ENCODE results near the gene KIF26A.

Gene KIF26A

GRCh38 chr14:104166698-104167097 lies 28.3 kb downstream of the KIF26A start:
- no peak overlapping the region for H3K9ac ChIP-seq (ENCODE audit: low read length in 2 of 2)
- H3K4me3 ChIP-seq (ENCODE audit: low read length in 2 of 2), result no peak overlapping the region
- no peaks in the 10 kb centered on the region for H3K36me3 ChIP-seq (ENCODE audit: control insufficient read depth in 2 of 2, insufficient read depth in 2 of 2, low read length in 2 of 2)
- no peaks in the 10 kb centered on the region for H3K27me3 ChIP-seq (ENCODE audit: control insufficient read depth in 1 of 2, insufficient read depth in 2 of 2, low read length in 2 of 2)
- H3K4me1 ChIP-seq (ENCODE audit: control insufficient read depth, insufficient read depth, low read length), result no peaks in the 10 kb centered on the region
- H3K27ac ChIP-seq (ENCODE audit: low read length), result no peak overlapping the region
- no peaks in the 10 kb centered on the region for H3K9me3 ChIP-seq (ENCODE audit: control insufficient read depth in 2 of 2, low read length in 2 of 2)

GRCh38 chr14:104168603-104169002 lies 30.2 kb downstream of the KIF26A start:
- Histone ChIP-seq H3K4me1 (ENCODE audit: control insufficient read depth, insufficient read depth, low read length) (no peaks in the 10 kb centered on the region), H3K9ac (ENCODE audit: low read length in 2 of 2) (no peak overlapping the region), H3K27ac (ENCODE audit: low read length) (no peak overlapping the region), H3K4me3 (ENCODE audit: low read length in 2 of 2) (no peak overlapping the region), H3K9me3 (ENCODE audit: control insufficient read depth in 2 of 2, low read length in 2 of 2) (no peaks in the 10 kb centered on the region), H3K27me3 (ENCODE audit: control insufficient read depth in 1 of 2, insufficient read depth in 2 of 2, low read length in 2 of 2) (no peaks in the 10 kb centered on the region), H3K36me3 (ENCODE audit: control insufficient read depth in 2 of 2, insufficient read depth in 2 of 2, low read length in 2 of 2) (no peaks in the 10 kb centered on the region)

DNA sequence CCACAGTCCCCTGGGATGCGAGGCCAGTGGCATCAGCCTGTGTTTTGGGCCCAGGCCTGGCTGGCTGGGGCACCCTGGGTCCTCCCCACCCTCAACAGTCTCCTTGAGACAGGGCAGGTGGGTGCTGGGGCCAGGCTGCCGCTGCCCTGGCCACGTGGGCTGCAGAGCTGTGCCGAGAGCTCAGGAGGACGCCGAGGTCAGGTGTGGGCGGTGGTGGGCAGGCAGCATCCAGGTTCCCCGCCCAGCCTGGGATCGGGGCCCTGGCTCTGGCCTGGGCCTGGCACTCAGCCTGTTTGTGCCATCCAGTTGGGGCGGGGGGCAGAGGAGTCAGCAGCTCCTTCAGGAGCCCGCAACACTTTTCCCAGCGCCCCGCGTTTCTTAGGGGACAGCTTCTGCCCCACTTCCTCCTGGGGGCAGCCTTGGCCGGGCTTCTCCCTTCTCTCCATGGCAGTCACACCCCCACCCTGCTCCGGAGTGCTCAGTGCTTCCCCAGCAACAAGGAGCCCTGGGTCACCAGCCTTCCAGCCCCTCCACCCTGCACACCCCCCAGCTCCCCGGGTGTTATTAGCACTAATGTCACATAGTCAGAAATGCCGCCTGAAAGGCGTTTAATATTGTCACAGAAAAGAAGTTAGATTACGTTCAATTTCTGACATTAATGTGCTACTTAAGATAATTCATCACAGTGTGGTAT lies 30.8 kb downstream of the KIF26A start:
- Histone ChIP-seq H3K27ac (ENCODE audit: low read length) (no peak overlapping the region), H3K27me3 (ENCODE audit: control insufficient read depth in 1 of 2, insufficient read depth in 2 of 2, low read length in 2 of 2) (no peaks in the 10 kb centered on the region), H3K9me3 (ENCODE audit: control insufficient read depth in 2 of 2, low read length in 2 of 2) (no peaks in the 10 kb centered on the region), H3K4me3 (ENCODE audit: low read length in 2 of 2) (no peak overlapping the region), H3K4me1 (ENCODE audit: control insufficient read depth, insufficient read depth, low read length) (no peaks in the 10 kb centered on the region), H3K9ac (ENCODE audit: low read length in 2 of 2) (no peak overlapping the region), H3K36me3 (ENCODE audit: control insufficient read depth in 2 of 2, insufficient read depth in 2 of 2, low read length in 2 of 2) (no peaks in the 10 kb centered on the region)

DNA sequence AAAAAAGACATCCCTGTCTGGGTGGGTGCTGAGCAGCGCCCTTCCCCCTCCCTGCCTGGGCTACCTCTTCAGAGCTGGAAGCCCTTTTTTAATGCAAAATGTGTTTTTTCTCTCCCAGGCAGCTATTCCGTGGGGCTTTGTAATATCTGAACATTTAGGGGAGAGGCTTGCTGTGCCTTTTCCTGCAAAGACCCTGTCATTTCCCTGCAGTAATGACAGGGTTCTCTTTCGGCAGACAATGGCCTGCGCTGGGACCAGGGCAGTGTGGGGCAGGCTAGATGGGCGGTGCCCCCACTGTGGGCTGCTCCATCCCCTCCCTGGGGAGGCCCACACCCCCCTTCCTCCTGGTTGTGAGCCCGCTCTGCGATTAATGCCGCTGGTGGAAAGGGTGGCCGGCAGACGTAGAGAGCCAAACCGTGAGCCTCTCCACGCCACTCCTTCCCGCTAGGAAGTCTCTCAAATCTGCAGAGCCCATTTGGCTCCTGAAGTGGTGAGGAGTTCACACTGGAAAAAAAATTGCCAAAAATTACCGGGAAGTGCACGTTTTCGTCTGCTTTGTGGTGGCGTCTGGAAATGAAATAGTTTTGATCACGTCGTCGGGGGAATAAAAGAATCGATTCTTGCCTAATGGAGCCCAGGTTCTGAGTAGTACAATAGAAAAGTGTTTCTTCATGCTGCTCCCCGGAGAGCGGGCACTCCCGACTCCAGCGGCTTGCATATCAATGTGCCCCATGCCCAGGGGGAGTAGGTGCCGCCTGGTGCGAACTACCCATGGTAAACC lies 31.5 kb downstream of the KIF26A start:
- no peaks in the 10 kb centered on the region for H3K36me3 ChIP-seq (ENCODE audit: control insufficient read depth in 2 of 2, insufficient read depth in 2 of 2, low read length in 2 of 2)

GRCh38 chr14:104171029-104171697 lies 32.8 kb downstream of the KIF26A start:
- H3K9me3 ChIP-seq (ENCODE audit: control insufficient read depth in 2 of 2, low read length in 2 of 2), result no peaks in the 10 kb centered on the region
- no peaks in the 10 kb centered on the region for H3K36me3 ChIP-seq (ENCODE audit: control insufficient read depth in 2 of 2, insufficient read depth in 2 of 2, low read length in 2 of 2)
- H3K4me3 ChIP-seq (ENCODE audit: low read length in 2 of 2), result no peak overlapping the region
- H3K27me3 ChIP-seq (ENCODE audit: control insufficient read depth in 1 of 2, insufficient read depth in 2 of 2, low read length in 2 of 2), result no peaks in the 10 kb centered on the region
- no peak overlapping the region for H3K27ac ChIP-seq (ENCODE audit: low read length)
- H3K9ac ChIP-seq (ENCODE audit: low read length in 2 of 2), result no peak overlapping the region
- no peaks in the 10 kb centered on the region for H3K4me1 ChIP-seq (ENCODE audit: control insufficient read depth, insufficient read depth, low read length)

More for the DNA sequence above, 31.5 kb downstream of the KIF26A start:
- Histone ChIP-seq H3K27me3 (ENCODE audit: control insufficient read depth in 1 of 2, insufficient read depth in 2 of 2, low read length in 2 of 2) (no peaks in the 10 kb centered on the region), H3K27ac (ENCODE audit: low read length) (no peak overlapping the region), H3K4me1 (ENCODE audit: control insufficient read depth, insufficient read depth, low read length) (no peaks in the 10 kb centered on the region), H3K4me3 (ENCODE audit: low read length in 2 of 2) (no peak overlapping the region), H3K9me3 (ENCODE audit: control insufficient read depth in 2 of 2, low read length in 2 of 2) (no peaks in the 10 kb centered on the region), H3K9ac (ENCODE audit: low read length in 2 of 2) (no peak overlapping the region)

- H3K27me3 ChIP-seq (ENCODE audit: control insufficient read depth in 1 of 2, insufficient read depth in 2 of 2, low read length in 2 of 2), result no peaks in the 10 kb centered on the region
Measured at GRCh38 chr14:104171895-104172294, 33.5 kb downstream of the KIF26A start.

GRCh38 chr14:104172349-104172748 lies 34.0 kb downstream of the KIF26A start:
- H3K9me3 ChIP-seq (ENCODE audit: control insufficient read depth in 2 of 2, low read length in 2 of 2), result no peaks in the 10 kb centered on the region
- H3K4me3 ChIP-seq (ENCODE audit: low read length in 2 of 2), result no peak overlapping the region
- no peaks in the 10 kb centered on the region for H3K4me1 ChIP-seq (ENCODE audit: control insufficient read depth, insufficient read depth, low read length)
- H3K27ac ChIP-seq (ENCODE audit: low read length), result no peak overlapping the region
- H3K9ac ChIP-seq (ENCODE audit: low read length in 2 of 2), result no peak overlapping the region
- no peaks in the 10 kb centered on the region for H3K27me3 ChIP-seq (ENCODE audit: control insufficient read depth in 1 of 2, insufficient read depth in 2 of 2, low read length in 2 of 2)
- no peaks in the 10 kb centered on the region for H3K36me3 ChIP-seq (ENCODE audit: control insufficient read depth in 2 of 2, insufficient read depth in 2 of 2, low read length in 2 of 2)

More at GRCh38 chr14:104171895-104172294, 33.5 kb downstream of the KIF26A start:
- Histone ChIP-seq H3K9ac (ENCODE audit: low read length in 2 of 2) (no peak overlapping the region), H3K27ac (ENCODE audit: low read length) (no peak overlapping the region), H3K4me3 (ENCODE audit: low read length in 2 of 2) (no peak overlapping the region), H3K4me1 (ENCODE audit: control insufficient read depth, insufficient read depth, low read length) (no peaks in the 10 kb centered on the region), H3K36me3 (ENCODE audit: control insufficient read depth in 2 of 2, insufficient read depth in 2 of 2, low read length in 2 of 2) (no peaks in the 10 kb centered on the region), H3K9me3 (ENCODE audit: control insufficient read depth in 2 of 2, low read length in 2 of 2) (no peaks in the 10 kb centered on the region)

- Histone ChIP-seq H3K27me3 (ENCODE audit: control insufficient read depth in 1 of 2, insufficient read depth in 2 of 2, low read length in 2 of 2) (no peaks in the 10 kb centered on the region), H3K9ac (ENCODE audit: low read length in 2 of 2) (no peak overlapping the region), H3K4me3 (ENCODE audit: low read length in 2 of 2) (no peak overlapping the region), H3K4me1 (ENCODE audit: control insufficient read depth, insufficient read depth, low read length) (no peaks in the 10 kb centered on the region), H3K36me3 (ENCODE audit: control insufficient read depth in 2 of 2, insufficient read depth in 2 of 2, low read length in 2 of 2) (no peaks in the 10 kb centered on the region), H3K9me3 (ENCODE audit: control insufficient read depth in 2 of 2, low read length in 2 of 2) (no peaks in the 10 kb centered on the region), H3K27ac (ENCODE audit: low read length) (no peak overlapping the region)
Measured at GRCh38 chr14:104172880-104173279, 34.5 kb downstream of the KIF26A start.

- Histone ChIP-seq H3K27ac (ENCODE audit: low read length) (no peak overlapping the region), H3K4me1 (ENCODE audit: control insufficient read depth, insufficient read depth, low read length) (no peaks in the 10 kb centered on the region)
Measured at GRCh38 chr14:104174051-104174450, 35.7 kb downstream of the KIF26A start.

GRCh38 chr14:104175041-104175440 lies 36.7 kb downstream of the KIF26A start:
- no peaks in the 10 kb centered on the region for H3K36me3 ChIP-seq (ENCODE audit: control insufficient read depth in 2 of 2, insufficient read depth in 2 of 2, low read length in 2 of 2)
- H3K4me1 ChIP-seq (ENCODE audit: control insufficient read depth, insufficient read depth, low read length), result no peaks in the 10 kb centered on the region
- no peak overlapping the region for H3K4me3 ChIP-seq (ENCODE audit: low read length in 2 of 2)
- no peak overlapping the region for H3K9ac ChIP-seq (ENCODE audit: low read length in 2 of 2)
- no peaks in the 10 kb centered on the region for H3K27me3 ChIP-seq (ENCODE audit: control insufficient read depth in 1 of 2, insufficient read depth in 2 of 2, low read length in 2 of 2)
- no peaks in the 10 kb centered on the region for H3K9me3 ChIP-seq (ENCODE audit: control insufficient read depth in 2 of 2, low read length in 2 of 2)
- H3K27ac ChIP-seq (ENCODE audit: low read length), result no peak overlapping the region

More at GRCh38 chr14:104174051-104174450, 35.7 kb downstream of the KIF26A start:
- no peaks in the 10 kb centered on the region for H3K27me3 ChIP-seq (ENCODE audit: control insufficient read depth in 1 of 2, insufficient read depth in 2 of 2, low read length in 2 of 2)
- H3K9me3 ChIP-seq (ENCODE audit: control insufficient read depth in 2 of 2, low read length in 2 of 2), result no peaks in the 10 kb centered on the region
- no peaks in the 10 kb centered on the region for H3K36me3 ChIP-seq (ENCODE audit: control insufficient read depth in 2 of 2, insufficient read depth in 2 of 2, low read length in 2 of 2)
- H3K9ac ChIP-seq (ENCODE audit: low read length in 2 of 2), result no peak overlapping the region
- H3K4me3 ChIP-seq (ENCODE audit: low read length in 2 of 2), result no peak overlapping the region
